ENCODE measurements around the gene MCM9. TPM values are rescaled to one million over a fixed set of nuclear protein-coding genes. Genes with fewer than 3 reads are reported as not detected.

The MCM9 gene
- total and polyA plus RNA-seq, 2 of the 13 experiments (the other 11 are each of a cell fraction or from before 2014, with no cell fraction given), result 3.8 to 17.2 TPM

DNA sequence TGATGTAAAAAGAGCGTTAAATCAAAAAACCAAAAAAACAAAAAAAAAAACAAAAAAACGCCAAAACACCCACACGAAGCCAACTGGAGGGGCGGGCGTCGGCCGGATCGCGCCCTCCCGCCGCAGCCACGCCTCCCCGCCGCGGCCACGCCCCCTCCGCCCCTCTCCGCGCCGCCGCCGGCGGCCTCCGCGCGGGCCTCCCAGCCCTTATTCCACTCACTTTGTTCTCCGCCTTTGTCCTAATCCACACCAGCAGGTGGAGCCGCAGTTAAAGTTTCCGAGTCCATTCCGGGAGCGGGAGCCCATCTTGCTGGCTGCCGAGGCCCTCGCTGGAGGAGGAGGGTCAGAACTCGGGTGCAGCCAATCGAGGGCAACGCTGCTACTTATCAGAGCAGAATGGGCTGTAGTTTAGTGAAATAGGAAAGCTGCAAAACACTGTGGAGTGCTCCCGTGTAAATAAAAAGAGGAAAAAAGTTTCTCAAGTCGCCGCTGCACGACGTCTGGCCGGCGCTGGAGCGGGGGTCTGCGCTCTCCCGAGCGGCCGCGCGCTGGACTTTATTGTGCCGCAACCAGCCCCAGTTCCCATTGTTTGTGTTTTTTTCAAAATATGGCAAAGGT, 41.0 kb downstream of the MCM9 start, which contains the start of gene ASF1A (continued):
- TF ChIP-seq, protein P1, sequence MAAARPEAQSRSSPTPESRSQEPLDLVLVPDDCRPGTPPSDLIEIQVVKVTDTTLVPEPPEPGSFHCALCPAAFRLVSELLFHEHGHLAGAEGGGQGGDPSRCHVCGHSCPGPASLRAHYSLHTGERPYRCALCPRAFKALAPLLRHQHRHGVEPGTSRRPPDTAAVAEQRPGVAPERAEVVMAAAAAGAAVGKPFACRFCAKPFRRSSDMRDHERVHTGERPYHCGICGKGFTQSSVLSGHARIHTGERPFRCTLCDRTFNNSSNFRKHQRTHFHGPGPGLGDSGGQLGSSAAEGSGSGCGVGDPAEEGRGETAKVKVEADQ (CRISPR knock-in tag; IDR thresholded peaks at IDR 0.05; ENCODE audit: borderline replicate concordance), result peak; percentile 90
- TF ChIP-seq ETV5 (CRISPR knock-in tag; IDR thresholded peaks at IDR 0.05; ENCODE audit: borderline replicate concordance) (peak; percentile 53; the same call in 1 of the 2 replicates), ATM (IDR thresholded peaks at IDR 0.05; ENCODE audit: borderline replicate concordance) (no peak), ZBTB7B (CRISPR knock-in tag; IDR thresholded peaks at IDR 0.05) (0 out of 2 replicates have a peak, but pooled peaks have one; percentile 33), ADNP (CRISPR knock-in tag; IDR thresholded peaks at IDR 0.05) (no peak), RAD51 (IDR thresholded peaks at IDR 0.05; ENCODE audit: borderline replicate concordance) (no peak), ZNF446 (CRISPR knock-in tag; IDR thresholded peaks at IDR 0.05) (no peak), ASH2L (IDR thresholded peaks at IDR 0.05; ENCODE audit: insufficient read length, low read depth, low read length) (peak; percentile 82), NPAS2 (CRISPR knock-in tag; IDR thresholded peaks at IDR 0.05; ENCODE audit: borderline replicate concordance) (no peak), NRL (CRISPR knock-in tag; IDR thresholded peaks at IDR 0.05; ENCODE audit: borderline replicate concordance) (0 out of 2 replicates have a peak, but pooled peaks have one; percentile 7), MBD4 (IDR thresholded peaks at IDR 0.05; ENCODE audit: borderline replicate concordance, low read length) (no peak), ZNF629 (CRISPR knock-in tag; conservative IDR thresholded peaks at IDR 0.05) (peak; percentile 13; the same call in 1 of the 2 replicates), RFXANK (CRISPR knock-in tag; IDR thresholded peaks at IDR 0.05) (no peak), FOXJ3 (CRISPR knock-in tag; IDR thresholded peaks at IDR 0.05; ENCODE audit: borderline replicate concordance) (no peak; the same call in 1 of the 2 replicates), HOXA3 (CRISPR knock-in tag; IDR thresholded peaks at IDR 0.05) (peak; percentile 94), NCOA1 (CRISPR knock-in tag; IDR thresholded peaks at IDR 0.05) (no peak), LCORL (IDR thresholded peaks at IDR 0.05) (no peak), LCORL (CRISPR knock-in tag; IDR thresholded peaks at IDR 0.05) (0 out of 2 replicates have a peak, but pooled peaks have one; percentile 55), ZNF616 (CRISPR knock-in tag; IDR thresholded peaks at IDR 0.05; ENCODE audit: low read depth) (peak; percentile 42; the same call in 1 of the 2 replicates), NFATC3 (CRISPR knock-in tag; IDR thresholded peaks at IDR 0.05) (no peak)
- TF ChIP-seq, protein P2, sequence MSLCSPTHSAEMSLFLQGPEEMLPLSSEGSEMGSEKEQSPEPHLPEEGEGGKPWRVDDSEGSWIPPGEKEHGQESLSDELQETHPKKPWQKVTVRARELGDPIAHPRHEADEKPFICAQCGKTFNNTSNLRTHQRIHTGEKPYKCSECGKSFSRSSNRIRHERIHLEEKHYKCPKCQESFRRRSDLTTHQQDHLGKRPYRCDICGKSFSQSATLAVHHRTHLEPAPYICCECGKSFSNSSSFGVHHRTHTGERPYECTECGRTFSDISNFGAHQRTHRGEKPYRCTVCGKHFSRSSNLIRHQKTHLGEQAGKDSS (CRISPR knock-in tag; IDR thresholded peaks at IDR 0.05; ENCODE audit: borderline replicate concordance, low read depth), result peak; percentile 75; the same call in 1 of the 2 replicates
- TF ChIP-seq, protein P3, sequence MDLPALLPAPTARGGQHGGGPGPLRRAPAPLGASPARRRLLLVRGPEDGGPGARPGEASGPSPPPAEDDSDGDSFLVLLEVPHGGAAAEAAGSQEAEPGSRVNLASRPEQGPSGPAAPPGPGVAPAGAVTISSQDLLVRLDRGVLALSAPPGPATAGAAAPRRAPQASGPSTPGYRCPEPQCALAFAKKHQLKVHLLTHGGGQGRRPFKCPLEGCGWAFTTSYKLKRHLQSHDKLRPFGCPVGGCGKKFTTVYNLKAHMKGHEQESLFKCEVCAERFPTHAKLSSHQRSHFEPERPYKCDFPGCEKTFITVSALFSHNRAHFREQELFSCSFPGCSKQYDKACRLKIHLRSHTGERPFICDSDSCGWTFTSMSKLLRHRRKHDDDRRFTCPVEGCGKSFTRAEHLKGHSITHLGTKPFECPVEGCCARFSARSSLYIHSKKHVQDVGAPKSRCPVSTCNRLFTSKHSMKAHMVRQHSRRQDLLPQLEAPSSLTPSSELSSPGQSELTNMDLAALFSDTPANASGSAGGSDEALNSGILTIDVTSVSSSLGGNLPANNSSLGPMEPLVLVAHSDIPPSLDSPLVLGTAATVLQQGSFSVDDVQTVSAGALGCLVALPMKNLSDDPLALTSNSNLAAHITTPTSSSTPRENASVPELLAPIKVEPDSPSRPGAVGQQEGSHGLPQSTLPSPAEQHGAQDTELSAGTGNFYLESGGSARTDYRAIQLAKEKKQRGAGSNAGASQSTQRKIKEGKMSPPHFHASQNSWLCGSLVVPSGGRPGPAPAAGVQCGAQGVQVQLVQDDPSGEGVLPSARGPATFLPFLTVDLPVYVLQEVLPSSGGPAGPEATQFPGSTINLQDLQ (CRISPR knock-in tag; IDR thresholded peaks at IDR 0.05), result no peak
- TF ChIP-seq, protein P4, sequence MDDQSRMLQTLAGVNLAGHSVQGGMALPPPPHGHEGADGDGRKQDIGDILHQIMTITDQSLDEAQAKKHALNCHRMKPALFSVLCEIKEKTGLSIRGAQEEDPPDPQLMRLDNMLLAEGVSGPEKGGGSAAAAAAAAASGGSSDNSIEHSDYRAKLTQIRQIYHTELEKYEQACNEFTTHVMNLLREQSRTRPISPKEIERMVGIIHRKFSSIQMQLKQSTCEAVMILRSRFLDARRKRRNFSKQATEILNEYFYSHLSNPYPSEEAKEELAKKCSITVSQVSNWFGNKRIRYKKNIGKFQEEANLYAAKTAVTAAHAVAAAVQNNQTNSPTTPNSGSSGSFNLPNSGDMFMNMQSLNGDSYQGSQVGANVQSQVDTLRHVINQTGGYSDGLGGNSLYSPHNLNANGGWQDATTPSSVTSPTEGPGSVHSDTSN (CRISPR knock-in tag; IDR thresholded peaks at IDR 0.05; ENCODE audit: borderline replicate concordance), result no peak; the same call in 1 of the 2 replicates
- TF ChIP-seq, protein P5, sequence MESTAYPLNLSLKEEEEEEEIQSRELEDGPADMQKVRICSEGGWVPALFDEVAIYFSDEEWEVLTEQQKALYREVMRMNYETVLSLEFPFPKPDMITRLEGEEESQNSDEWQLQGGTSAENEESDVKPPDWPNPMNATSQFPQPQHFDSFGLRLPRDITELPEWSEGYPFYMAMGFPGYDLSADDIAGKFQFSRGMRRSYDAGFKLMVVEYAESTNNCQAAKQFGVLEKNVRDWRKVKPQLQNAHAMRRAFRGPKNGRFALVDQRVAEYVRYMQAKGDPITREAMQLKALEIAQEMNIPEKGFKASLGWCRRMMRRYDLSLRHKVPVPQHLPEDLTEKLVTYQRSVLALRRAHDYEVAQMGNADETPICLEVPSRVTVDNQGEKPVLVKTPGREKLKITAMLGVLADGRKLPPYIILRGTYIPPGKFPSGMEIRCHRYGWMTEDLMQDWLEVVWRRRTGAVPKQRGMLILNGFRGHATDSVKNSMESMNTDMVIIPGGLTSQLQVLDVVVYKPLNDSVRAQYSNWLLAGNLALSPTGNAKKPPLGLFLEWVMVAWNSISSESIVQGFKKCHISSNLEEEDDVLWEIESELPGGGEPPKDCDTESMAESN (CRISPR knock-in tag; conservative IDR thresholded peaks at IDR 0.05), result peak; percentile 70; the same call in 1 of the 2 replicates
